Gastrocnemius medialis (tissue), 4 donors: ENCODE data around the gene ATG5.

ENCODE experiments used
- POLR2A ChIP-seq, 2 donors: fragments of 450-650 bp; IDR thresholded peaks; one replicate each; pipeline ENCODE4 v1.6.1; 2017; ENCODE audit warnings: antibody characterized with exemption in 2 of 2, mild to moderate bottlenecking in 2 of 2, moderate library complexity in 2 of 2
- TF ChIP-seq, protein P1 (sequence below), 5 experiments: fragments of 450-650 bp in 3 of 5; fragments of 200-600 bp in 2 of 5; sonication (generic) in 2 of 5; IDR thresholded peaks in 4 of 5; conservative IDR thresholded peaks in 1 of 5; 1 replicate in 4 of 5; 2 replicates in 1 of 5; pipeline ENCODE4 v1.5.1; 2016 to 2019; ENCODE audit warnings: antibody characterized with exemption in 5 of 5, mild to moderate bottlenecking in 3 of 5, moderate library complexity in 3 of 5

DNA sequence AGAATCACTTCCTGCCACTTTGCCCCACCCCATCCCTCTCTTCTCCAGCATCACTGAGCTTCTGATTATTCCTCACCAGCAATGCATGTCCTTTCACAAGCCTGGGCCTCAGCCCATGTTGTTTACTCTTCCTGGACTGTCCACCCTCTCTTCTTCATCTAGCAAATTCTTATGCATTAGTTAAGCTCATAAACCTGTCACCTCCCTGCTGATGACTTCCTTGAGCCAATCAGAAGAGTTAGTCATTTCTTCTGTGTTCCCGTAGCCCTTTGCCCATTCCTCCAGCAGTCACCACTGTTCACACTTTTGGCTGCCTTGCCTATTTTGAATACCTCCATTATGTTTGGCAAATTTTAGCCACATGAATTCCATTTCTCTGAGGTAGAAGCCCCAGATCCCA is 30.8 kb upstream of the ATG5 start:
- TF ChIP-seq, protein P1, sequence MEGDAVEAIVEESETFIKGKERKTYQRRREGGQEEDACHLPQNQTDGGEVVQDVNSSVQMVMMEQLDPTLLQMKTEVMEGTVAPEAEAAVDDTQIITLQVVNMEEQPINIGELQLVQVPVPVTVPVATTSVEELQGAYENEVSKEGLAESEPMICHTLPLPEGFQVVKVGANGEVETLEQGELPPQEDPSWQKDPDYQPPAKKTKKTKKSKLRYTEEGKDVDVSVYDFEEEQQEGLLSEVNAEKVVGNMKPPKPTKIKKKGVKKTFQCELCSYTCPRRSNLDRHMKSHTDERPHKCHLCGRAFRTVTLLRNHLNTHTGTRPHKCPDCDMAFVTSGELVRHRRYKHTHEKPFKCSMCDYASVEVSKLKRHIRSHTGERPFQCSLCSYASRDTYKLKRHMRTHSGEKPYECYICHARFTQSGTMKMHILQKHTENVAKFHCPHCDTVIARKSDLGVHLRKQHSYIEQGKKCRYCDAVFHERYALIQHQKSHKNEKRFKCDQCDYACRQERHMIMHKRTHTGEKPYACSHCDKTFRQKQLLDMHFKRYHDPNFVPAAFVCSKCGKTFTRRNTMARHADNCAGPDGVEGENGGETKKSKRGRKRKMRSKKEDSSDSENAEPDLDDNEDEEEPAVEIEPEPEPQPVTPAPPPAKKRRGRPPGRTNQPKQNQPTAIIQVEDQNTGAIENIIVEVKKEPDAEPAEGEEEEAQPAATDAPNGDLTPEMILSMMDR (IDR thresholded peaks at IDR 0.05 in 4 of 5, conservative IDR thresholded peaks at IDR 0.05 in 1 of 5) = no peak
- TF ChIP-seq POLR2A (IDR thresholded peaks at IDR 0.05) = no peak
